Measurements from ENCODE around the gene CYP1A2. TPM values are rescaled to one million over a fixed set of nuclear protein-coding genes. Genes with fewer than 3 reads are reported as not detected.
"Not testable (repeated sequence)": the region's sequence is repeated elsewhere in the genome, so short reads cannot be mapped to it uniquely, and the experiment has no call there.

The CYP1A2 gene
- total and polyA plus RNA-seq, 8 donors: 0.15 to 0.58 (median 0.31) TPM; not detected in 1

- peaks cover 0 to 18% of the 10 kb centered on the region in 2 donors for H3K4me1 ChIP-seq
- H3K27ac ChIP-seq: peak within 1 kb of the TSS in 1 of 2 donors; percentile 65
- ATAC-seq: peak; percentile 86
- H3K36me3 ChIP-seq: no peaks in the 10 kb centered on the region
- peak within 1 kb of the TSS; percentile 47 to 58 for H3K4me3 ChIP-seq
- peak in 1 of 4 donors; percentile 82 for DNase-seq
- no peak for TF ChIP-seq CTCF (IDR thresholded peaks at IDR 0.05)
- no peaks in the 10 kb centered on the region for H3K9me3 ChIP-seq
- intact Hi-C loops (cut with DNase I): no loop called here
- peaks cover 15 to 45% of the 10 kb centered on the region in 2 donors for H3K27me3 ChIP-seq
These were observed 23.3 kb upstream of the CYP1A2 start, which contains the start of gene CYP1A1 for GRCh38 chr15:74725225-74725774. CYP1A1 (minus strand) TSS chr15:74725528; CDS start chr15:74723097, 2,431 bp downstream.

- TF ChIP-seq CTCF (IDR thresholded peaks at IDR 0.05): no peak
- Histone ChIP-seq H3K4me1 (peaks cover 0 to 18% of the 10 kb centered on the region in 2 donors), H3K36me3 (no peaks in the 10 kb centered on the region), H3K27me3 (peaks cover 15 to 45% of the 10 kb centered on the region in 2 donors), H3K27ac (peak overlapping the region in 1 of 2 donors; percentile 65), H3K4me3 (peak overlapping the region; percentile 47 to 58), H3K9me3 (no peaks in the 10 kb centered on the region)
- peak; percentile 75 for ATAC-seq
- intact Hi-C loops (cut with DNase I): no loop called here
- DNase-seq: peak in 1 of 4 donors; percentile 87
These were observed 22.5 kb upstream of the CYP1A2 start for GRCh38 chr15:74725845-74726773.

GRCh38 chr15:74726774-74727164 lies 21.9 kb upstream of the CYP1A2 start:
- peak overlapping the region; percentile 47 to 58 for H3K4me3 ChIP-seq
- H3K27ac ChIP-seq: peak overlapping the region in 1 of 2 donors; percentile 65
- DNase-seq (no peak), ATAC-seq (no peak)
- peaks cover 0 to 18% of the 10 kb centered on the region in 2 donors for H3K4me1 ChIP-seq
- no peaks in the 10 kb centered on the region for H3K9me3 ChIP-seq
- H3K36me3 ChIP-seq: no peaks in the 10 kb centered on the region
- peaks cover 15 to 45% of the 10 kb centered on the region in 2 donors for H3K27me3 ChIP-seq
- intact Hi-C loops (cut with DNase I): no loop called here
- no peak for TF ChIP-seq CTCF (IDR thresholded peaks at IDR 0.05)

- no peak for DNase-seq
- Histone ChIP-seq H3K9me3 (no peaks in the 10 kb centered on the region), H3K4me1 (peaks cover 0 to 18% of the 10 kb centered on the region in 2 donors), H3K36me3 (no peaks in the 10 kb centered on the region), H3K27ac (no peak overlapping the region), H3K4me3 (no peak overlapping the region), H3K27me3 (peaks cover 15 to 45% of the 10 kb centered on the region in 2 donors)
- intact Hi-C loops (cut with DNase I): no loop called here
- no peak for TF ChIP-seq CTCF (IDR thresholded peaks at IDR 0.05)
- no peak for ATAC-seq
These were observed 20.9 kb upstream of the CYP1A2 start for GRCh38 chr15:74727727-74728126.

- H3K36me3 ChIP-seq; H3K9me3 ChIP-seq; ATAC-seq; intact Hi-C loops (cut with DNase I); DNase-seq; H3K4me3 ChIP-seq; H3K27ac ChIP-seq: not testable (repeated sequence)
- Histone ChIP-seq H3K27me3 (peaks cover 15 to 48% of the 10 kb centered on the region in 2 donors), H3K4me1 (peaks cover 0 to 18% of the 10 kb centered on the region in 2 donors)
These were observed 19.9 kb upstream of the CYP1A2 start for GRCh38 chr15:74728699-74729098.

- Histone ChIP-seq H3K4me1 (peaks cover 0 to 18% of the 10 kb centered on the region in 2 donors), H3K27me3 (peaks cover 15 to 44% of the 10 kb centered on the region in 2 donors)
- intact Hi-C loops (cut with DNase I); DNase-seq; H3K36me3 ChIP-seq; H3K27ac ChIP-seq; H3K4me3 ChIP-seq; ATAC-seq; H3K9me3 ChIP-seq: not testable (repeated sequence)
These were observed 19.3 kb upstream of the CYP1A2 start for GRCh38 chr15:74729372-74729771.

All from left lung (tissue), 10 donors.